HG02884 (cell line): ENCODE data around the gene MFSD11.
A peak's percentile ranks its signal among the peaks of the same experiment; 100 is the strongest.
"Not testable (repeated sequence)": the region's sequence is repeated elsewhere in the genome, so short reads cannot be mapped to it uniquely, and the experiment has no call there.

Source experiments
- ATAC-seq: cut with Tn5 transposase; IDR thresholded peaks from one replicate; pipeline ENCODE4 v1.9.1; 2021; ENCODE audit warnings: mild to moderate bottlenecking, moderate library complexity; ENCODE audit not compliant: unreplicated experiment

The MFSD11 gene

DNA sequence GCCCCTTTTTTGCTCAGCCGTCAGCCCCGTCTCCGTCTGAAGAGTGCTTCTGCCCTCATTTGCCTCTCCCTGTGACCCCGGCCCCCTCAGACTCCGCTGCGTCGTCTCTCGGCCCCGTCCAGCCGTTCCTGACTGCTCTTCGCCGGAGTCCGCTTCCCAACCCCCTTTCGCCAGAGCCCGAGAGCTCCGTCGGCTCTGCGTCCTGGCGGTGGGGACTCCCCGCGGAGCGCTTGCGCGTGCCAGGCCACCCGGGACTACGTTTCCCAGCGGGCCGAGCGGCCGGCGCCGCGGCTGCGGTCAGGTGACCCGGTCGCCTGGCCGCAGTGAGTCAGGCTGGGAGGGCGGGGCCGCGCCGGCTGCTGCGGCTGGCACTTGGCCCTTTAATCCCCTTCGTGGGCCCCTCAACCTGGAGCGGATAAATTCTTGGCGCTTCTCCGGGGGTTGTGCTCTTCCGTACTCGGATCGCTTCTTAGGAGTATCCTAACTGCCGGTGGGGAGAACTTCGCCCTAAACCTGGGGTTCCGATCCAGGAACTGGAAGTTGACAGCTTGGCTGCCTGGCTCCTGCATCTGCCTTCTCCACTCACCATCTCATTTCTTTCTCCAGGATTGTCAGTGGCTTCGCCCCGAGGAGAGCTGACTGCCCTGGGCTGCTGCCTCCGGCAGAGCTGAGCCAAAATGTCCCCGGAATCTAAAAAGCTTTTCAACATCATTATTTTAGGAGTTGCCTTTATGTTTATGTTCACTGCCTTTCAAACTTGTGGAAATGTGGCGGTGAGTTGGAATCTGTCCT, at the start of gene MFSD11:
TSS of gene MFSD11 (plus strand) at position 444 of the 792 bp plus-strand sequence. CDS start at position 678, 234 bp downstream.
- ATAC-seq, result peak; percentile 51

DNA sequence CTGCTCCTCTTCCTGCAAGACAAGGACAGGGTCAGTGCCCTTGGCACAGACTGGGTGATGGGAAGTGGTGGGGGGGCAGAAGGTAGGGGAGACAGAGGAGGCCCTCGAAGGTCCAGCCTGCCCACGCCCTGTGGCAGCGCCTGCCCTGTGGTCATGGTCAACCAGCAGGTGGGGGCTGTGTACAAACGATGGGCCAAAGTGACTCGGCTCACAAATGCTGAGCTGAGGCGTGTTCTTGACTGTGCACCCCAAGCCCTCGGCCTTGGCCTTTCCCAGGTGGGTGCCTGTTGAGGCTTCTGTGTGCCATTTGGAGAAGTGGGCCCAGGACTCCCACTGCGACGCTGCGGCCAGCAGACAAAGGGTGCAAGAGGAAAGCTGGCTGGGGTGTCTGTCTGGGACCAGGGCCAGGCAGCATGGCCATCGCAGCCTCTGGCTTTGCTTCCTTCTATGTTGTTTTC, 49.7 kb upstream of the MFSD11 start:
- no peak for ATAC-seq

DNA sequence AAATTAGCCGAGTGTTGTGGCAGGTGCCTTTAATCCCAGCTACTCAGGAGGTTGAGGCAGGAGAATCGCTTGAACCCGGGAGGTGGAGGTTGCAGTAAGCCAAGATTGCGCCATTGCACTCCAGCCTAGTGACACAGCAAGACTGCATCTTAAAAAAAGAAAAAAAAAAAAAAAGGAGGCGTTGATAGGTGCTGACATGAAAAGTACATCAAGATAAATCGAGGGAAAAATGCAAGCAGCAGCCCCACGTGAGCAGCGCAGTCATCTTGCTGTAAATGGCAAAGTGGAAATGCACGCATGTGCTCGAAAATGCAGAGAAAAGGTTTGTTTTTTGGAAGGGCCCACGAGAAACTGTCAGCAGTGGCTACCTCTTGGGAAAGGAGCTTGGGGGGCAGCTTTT, 48.1 kb upstream of the MFSD11 start:
- ATAC-seq, result no peak

DNA sequence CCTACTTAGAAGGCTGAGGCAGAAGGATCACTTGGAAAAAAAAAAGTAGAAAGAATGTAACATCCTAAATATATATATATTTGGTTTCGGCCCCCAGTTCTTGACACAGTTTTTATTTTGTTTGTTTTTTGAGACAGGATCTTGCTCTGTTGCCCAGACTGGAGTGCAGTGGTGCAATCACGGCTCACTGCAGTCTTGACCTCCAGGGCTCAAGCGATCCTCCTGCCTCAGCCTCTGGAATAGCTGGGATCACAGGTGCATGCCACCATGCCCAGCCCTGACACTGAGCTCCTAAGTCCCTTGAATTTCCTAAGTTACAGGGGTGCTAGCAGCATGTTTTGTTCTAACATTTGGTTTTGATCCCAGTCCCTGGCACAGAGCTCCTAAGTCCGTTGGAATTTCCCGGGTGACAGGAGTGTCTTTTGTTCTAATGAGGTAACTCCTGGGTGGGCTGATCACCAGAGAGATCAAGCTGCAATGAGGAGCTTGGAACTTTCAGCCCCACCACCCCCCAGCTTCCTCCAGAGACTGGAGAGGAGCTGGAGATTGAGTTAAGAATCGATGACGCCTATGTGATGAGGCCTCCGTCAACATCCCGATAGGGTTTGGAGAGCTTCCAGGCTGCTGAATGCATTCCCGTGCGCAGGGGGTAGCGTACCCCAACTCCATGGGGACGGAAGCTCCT, 47.2 kb upstream of the MFSD11 start:
- ATAC-seq, result no peak

DNA sequence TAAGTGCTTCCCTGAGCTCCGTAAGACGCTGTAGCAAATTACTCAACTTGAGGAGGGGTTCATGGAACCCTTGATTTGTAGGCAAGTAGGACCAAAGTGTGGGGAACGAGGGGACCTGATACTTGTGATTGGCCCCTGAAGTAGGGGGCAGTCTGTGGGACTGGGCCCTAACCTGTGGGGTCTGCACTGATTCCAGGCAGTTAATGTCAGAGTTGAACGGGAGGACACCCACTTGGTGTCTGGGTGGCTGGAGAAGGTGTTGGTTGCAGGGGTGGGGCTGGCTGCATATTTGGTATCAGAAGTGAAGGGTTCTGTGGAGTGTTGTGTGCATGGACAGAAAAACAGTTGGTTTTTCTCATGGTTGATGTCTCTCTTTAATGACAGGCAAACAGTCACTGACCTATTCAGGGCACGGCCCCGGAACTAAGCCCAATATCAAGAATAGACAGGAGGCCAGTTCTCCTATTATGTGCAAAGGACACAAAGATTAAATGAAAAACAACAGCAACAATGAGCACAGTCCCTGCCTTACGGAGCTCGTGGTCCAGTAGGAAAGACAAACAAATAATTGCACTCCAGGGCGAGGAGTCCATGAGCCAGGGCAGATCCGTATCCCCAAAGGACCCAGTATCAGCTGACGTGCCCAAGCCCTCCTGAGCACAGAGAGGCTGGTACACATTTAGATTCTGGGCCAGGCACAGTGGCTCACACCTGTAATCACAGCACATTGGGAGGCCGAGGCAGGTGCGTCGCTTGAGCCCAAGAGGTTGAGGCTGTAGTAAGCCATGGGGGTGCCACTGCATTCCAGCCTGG, 46.3 kb upstream of the MFSD11 start:
- ATAC-seq, result no peak

DNA sequence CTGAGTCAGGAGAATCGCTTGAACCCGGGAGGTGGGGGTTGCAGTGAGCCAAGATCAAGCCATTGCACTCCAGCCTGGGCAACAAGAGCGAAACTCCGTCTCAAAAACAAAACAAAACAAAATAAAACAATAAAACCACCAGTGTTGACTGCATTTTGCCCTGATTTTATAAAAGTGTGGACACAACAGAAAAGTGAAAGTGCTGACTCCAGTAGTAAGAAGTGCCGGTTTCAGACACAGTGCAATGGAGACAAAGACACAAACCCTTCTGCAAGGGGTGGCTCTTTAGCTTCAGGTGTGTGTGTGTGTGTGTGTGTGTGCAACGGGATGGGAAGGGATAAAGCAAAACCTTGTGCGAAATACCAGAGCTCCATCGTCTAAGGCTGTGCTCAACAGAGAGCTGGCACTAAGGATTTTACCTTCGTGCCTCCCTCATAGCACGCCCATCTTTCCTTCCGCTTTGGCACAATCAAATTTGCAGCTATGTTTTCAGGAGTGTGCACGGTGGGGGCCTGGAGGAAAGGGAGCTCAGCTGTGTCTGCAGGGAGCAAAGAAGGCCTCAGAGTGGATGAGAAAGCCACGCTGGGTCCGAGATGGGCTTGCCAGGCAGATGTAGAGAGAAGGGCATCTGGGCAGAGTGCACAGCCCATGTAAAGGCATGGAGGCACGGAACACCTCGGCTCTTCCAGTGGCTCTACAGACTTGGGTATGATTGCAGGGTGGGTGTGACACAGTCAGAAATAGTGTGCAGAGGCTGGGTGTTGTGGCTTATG, 42.7 kb upstream of the MFSD11 start:
- no peak for ATAC-seq

DNA sequence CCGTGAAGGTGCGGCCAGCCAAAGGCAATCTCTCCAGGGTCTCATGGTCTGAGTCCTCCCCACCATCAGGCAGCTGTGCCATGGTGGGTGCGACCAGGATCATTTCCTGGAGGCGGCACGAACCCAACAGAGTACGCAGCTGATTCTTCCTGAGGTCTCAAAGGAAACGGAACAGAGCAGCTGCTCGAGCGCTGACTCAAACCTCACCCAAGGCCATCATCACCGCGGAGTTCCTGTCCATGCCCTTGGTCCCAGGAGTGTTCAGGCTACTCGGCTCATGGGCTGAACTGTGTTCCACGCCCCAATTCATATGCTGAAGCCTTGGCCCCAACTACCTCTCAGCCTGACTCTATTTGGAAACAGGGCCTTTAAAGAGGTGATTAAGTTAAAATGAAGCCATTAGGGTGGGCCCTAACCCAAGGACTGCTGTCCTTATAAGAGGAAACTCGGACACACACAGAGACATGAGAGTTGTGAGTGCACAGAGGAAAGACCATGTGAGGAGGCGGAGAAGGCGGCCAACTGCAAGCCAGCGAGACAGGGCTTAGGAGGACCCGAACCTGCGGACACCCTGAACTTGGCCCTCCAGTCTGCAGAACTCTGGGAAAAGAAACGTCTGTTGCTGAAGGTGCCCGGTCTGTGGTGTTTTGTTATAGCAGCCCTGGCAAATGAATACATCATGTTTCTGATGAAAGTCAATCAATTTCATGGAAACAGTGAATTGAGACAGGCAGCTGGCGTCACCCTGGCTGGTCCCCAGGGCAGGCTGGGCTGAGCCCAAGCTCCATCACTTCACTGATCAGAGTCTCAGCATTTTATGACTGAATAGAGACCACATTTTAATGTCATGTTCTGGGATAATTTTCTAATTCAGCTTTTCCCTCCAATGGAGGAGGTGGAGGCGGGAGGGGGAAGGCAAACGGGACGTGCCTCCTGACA, 40.9 kb upstream of the MFSD11 start:
- ATAC-seq, result no peak

DNA sequence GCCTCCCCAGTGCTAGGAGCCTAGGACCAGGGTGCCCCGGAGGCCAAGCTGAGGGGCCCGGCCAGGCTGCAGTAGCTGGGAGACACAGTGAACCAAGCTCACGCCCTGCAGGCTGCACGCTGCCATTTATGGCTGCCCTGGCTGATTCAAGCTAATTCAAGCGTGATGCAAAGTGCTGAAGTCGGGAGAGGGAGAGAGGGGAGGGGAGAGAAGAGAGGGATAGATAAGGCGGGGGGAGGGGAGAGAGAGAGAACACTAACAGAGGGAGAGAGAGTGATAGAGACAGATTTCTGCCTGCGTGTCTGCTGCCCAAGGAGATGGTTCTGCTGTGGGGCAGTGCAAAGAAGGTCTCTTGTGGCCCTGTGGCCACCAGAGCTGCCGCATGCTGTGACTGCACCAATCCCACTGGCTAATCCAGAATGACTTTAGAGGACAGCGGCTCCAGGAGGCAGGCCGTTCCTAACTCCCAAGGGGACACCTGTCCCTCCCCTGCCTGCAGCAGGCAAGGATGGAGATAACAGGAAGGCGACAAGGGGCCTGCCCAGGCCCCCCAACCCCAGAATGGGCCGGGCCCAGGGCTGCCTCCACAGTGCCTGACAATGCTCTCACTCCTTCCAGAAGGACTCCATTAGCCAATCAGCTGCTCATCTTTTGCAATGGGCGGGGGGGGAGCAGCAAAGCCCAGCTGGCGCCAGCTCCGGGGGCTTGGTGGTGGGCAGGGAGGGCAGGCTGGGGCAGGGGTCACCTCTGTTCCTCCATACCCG, 40.0 kb upstream of the MFSD11 start:
- no peak for ATAC-seq

DNA sequence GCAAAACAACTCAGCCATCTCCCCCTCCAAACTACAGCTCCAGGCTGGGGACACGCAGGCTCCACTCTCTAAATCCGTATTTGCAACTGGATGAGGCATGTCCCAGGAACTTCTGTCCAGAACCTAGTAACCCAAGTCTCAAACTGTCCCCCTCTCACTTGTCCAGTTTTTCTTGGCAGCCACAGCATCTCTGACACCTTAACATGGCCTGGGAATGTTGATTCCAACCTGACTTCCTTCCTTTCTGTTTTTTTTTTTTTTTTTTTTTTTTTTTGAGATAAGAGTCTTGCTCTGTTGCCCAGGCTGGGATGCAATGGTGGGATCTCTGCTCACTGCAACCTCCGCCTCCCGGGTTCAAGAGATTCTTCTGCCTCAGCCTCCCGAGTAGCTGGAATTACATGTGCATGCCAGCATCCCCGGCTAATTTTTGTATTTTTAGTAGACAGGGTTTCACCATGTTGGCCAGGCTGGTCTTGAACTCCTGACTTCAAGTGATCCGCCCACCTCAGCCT, 39.4 kb upstream of the MFSD11 start:
- not testable (repeated sequence) for ATAC-seq

DNA sequence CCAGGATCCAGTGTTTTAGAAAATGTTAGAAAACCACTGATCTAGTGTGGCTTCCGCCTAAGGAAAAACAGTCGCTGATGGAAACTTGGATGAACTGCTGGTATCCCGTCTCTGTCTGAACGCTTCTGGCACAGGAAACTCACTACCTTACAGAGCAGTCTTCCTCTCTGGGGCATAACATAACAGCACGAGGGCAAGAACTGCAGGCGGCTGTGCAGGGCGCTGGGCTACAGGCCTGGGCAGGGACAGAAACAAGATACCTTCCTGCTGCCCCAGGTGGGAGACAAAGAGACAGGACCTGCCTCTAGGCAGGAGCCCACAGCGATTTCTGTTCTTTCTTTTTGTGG, 37.7 kb upstream of the MFSD11 start:
- ATAC-seq, result no peak

DNA sequence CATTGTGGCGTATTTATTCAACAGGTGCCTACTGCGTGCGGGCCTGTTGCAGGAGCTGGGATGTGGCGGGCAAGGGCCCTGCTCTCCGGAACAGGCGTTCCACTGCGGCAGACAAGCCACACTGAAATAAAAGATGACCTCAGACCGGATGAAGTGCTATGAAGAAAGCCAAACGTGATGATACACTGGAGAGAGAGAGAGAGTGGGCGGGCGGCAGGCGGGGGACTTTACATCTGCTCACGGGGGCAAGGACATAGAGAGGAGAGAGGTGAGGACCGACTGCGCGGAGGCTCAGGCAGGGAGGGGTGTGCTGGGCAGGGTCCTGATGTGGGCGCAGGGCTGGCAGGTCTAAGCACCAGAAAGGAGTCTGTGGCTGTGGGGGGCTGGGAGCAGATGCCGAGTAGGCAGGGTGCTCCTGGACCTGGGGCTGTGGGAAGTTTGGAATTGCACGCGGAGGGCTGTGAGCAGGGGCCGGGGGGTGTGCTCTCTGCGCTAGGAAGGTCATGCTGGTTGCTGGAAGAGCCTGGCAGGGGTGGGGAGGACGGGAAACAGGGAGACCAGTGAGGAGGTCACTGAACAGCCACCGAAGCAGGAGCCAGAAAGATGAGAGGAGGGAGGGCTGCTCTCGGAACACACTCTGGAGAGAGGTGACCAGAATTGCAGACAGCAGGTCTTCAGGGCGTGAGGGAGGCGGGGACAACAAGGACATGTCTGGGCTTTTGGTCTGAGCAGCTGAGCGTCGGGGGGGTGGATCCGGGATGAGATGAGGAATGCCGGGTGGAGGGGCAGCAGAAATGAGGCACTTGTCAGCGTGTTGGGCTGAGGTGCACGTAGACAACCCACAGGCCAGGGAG, 37.1 kb upstream of the MFSD11 start:
- ATAC-seq, result no peak

DNA sequence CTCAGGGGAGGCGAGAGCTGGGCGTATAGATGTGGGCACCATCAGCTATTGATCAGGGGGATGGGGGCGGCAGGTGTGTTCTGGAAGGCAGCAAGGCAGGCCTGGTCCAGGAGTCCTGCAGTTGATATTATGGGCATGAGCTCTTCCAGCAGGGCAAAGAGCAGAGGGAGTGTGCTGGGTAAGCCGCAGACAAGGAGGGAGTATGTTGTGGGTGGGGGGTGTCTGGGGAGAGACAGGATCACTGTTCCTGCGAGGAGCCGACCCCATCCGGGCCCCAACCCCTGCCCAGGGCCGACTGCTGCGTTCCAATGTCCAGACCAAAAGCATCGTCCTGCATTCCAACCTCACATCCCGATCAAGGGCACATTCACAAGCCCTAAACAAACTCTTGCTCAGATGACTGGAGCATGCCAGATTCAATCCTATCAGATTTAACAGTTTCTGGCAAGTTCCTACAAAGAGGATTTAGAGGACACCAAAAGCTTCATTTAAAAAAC, 36.4 kb upstream of the MFSD11 start:
- ATAC-seq, result no peak

DNA sequence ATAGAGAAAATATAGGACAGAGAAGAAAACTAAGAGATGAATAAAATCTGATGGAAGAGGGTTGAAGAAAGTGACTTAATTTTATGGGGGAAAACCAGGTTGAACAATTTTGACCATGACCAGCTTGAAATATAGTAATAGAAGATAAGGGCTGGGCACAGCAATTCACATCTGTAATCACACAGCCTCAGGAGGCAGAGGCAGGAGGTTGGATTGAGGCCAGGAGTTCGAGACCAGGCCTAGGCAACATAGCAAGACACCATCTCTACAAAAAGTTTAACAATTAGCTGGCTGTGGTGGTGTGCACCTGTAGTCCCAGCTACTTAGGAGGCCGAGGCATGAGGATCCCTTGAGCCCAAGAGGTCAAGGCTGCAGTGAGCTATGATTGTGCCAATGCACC, 35.8 kb upstream of the MFSD11 start:
- ATAC-seq, result no peak

DNA sequence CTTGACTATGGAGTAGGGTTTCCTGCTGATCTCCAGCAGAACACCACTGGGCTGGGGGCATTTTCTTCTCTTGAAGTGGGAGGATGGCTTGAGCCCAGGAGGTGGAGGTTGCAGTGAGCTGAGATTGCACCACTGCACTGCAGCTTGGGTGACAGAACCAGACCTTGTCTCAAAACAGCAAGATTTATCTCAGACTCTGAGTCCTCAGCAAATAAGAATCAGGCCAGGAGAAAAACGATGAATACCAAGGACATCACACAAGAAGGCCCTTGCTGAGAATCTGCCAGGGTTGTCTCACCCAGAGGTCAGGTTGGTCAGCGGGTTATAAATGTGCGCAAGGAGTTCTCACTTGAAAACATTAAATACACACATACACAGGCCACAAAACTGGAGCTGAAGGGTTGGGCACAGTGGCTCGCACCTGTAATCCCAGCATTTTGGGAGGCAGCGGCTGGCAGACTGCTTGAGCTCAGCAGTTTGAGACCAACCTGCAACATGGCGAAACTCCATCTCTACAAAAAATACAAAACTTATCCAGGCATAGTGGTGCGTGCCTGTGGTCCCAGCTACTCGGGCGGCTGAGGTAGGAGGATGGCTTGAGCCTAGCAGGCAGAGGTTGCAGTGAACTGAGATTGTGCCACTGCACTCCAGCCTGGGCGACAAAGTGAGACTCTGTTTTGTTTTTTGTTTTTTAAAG, 34.8 kb upstream of the MFSD11 start:
- ATAC-seq, result no peak

DNA sequence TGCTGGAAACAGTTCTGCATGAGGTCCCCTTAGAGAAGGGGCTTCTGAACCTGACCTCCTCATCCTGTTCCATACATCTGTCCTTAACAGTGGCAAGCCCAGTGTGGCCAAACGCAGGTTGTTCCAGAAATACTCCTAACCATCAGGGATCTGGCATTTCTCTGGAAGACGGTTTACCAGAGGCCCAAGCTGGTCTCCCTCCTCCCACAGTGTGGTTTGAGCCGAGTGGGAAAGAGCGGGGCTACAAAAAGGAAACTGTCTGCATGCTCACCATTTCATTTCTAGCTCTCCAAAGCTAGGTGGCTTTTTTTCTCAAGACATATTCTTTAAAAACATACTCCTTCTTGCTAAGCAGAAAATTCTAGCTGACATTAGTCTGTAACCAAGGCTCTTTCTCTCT, 33.1 kb upstream of the MFSD11 start:
- ATAC-seq, result no peak

DNA sequence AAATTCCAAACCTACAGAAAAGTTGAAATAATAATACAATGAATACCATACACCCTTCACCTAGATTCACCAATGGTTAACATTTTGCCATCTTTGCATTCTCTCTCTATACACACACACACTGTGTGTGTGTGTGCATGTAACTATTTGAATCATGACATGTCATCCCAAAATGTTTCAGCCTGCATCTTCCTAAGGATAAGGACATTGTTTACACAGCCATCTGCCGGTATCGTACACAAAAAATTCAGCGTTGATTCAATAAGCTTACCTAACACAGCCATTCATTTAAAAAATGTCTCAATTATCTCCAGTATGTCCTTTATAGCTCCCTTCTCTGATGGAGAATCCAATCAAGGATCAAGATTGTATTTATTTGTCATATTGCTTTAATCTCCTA, 31.1 kb upstream of the MFSD11 start:
- ATAC-seq, result no peak
